H1 (cell line): Measurements from ENCODE around the gene TAS2R41.

Source experiments
- CBX5 ChIP-seq: fragments of 300-800, 300-1000 bp; sonication (generic); IDR thresholded peaks from 2 replicates; pipeline ENCODE4 v1.7.1; 2016; ENCODE audit warnings: antibody characterized with exemption, low read length, low read depth
- CHD2 ChIP-seq: IDR thresholded peaks from 2 replicates; pipeline ENCODE4 v1.6.1; 2012; ENCODE audit warnings: low read length, improper control_type of control experiment
- JUND ChIP-seq: IDR thresholded peaks from 2 replicates; pipeline ENCODE4 v1.6.1; 2011; ENCODE audit warnings: mild to moderate bottlenecking, improper control_type of control experiment, low read length
- POLR2A ChIP-seq, 2 experiments: IDR thresholded peaks; 1 replicate in 1 of 2; 2 replicates in 1 of 2; pipeline ENCODE4 v1.6.1; 2011; ENCODE audit warnings: low read depth in 2 of 2, low read length in 2 of 2, mild to moderate bottlenecking in 2 of 2; ENCODE audit errors: control extremely low read depth in 1 of 2
- POLR2AphosphoS5 ChIP-seq: IDR thresholded peaks from 2 replicates; pipeline ENCODE4 v1.6.1; 2011; ENCODE audit warnings: low read depth, low read length
- SIN3A ChIP-seq, 2 experiments: IDR thresholded peaks in 1 of 2; conservative IDR thresholded peaks in 1 of 2; 2 replicates each; pipeline ENCODE4 v1.6.1; 2011 to 2012; ENCODE audit warnings: low read length in 2 of 2, improper control_type of control experiment in 1 of 2, low read depth in 1 of 2, mild to moderate bottlenecking in 1 of 2
- TAF1 ChIP-seq: IDR thresholded peaks from 2 replicates; pipeline ENCODE4 v1.6.1; 2011; ENCODE audit warnings: mild to moderate bottlenecking, low read depth, low read length
- TCF12 ChIP-seq: IDR thresholded peaks from 2 replicates; pipeline ENCODE4 v1.6.1; 2011; ENCODE audit warnings: low read depth, mild to moderate bottlenecking, low read length
- TEAD4 ChIP-seq: IDR thresholded peaks from 2 replicates; pipeline ENCODE4 v1.6.1; 2012; ENCODE audit warnings: low read depth, low read length, inconsistent platforms, mixed read lengths
- TF ChIP-seq, protein P1 (sequence below), 3 experiments: IDR thresholded peaks; 1 replicate in 2 of 3; 2 replicates in 1 of 3; pipeline versions ENCODE4 v1.5.1 to v1.6.1; 2011; ENCODE audit warnings: low read length in 3 of 3, mild to moderate bottlenecking in 3 of 3, inconsistent platforms in 2 of 3, low read depth in 1 of 3, moderate library complexity in 1 of 3; ENCODE audit not compliant: insufficient read depth in 1 of 3; ENCODE audit errors: control extremely low read depth in 1 of 3
- TF ChIP-seq, protein P2 (sequence below): IDR thresholded peaks from 2 replicates; pipeline ENCODE4 v1.6.1; 2012; ENCODE audit warnings: low read length, inconsistent platforms
- TF ChIP-seq, protein P3 (sequence below): IDR thresholded peaks from 2 replicates; pipeline ENCODE4 v1.6.1; 2012; ENCODE audit warnings: inconsistent platforms

DNA sequence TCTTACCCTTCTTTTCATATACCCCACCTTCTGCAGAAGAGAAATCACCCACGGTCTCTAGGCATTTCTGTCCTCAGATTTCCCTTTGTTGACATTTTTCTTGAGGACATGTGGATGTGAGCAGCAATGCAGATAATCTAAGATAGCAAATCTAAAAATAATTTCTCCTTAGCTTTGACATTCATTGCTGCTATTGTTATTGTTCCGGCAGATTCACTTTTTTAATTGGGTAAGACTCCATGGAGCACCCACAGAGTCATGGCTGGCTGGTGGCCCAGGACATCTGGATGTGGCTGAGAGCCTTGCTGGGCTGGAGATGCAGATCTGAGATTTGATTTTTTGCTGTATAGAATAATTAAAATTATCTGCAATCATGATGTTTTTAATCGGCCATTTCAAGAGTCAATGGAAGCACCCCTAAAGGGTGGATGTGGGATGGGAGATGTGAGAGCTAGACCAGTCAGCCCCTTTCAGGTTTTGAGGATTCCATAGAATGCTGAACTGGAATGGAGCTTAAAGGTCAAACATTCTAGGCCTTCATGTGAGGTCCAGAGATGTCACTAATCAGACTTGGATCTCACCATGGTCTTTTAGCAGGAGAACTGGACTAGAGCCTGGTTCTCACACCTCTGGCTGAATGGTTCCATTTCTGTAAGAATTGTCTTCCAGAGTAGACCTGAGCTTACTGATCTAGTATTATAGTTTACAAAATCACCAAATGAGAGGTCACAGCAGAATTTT lies 37.5 kb downstream of the TAS2R41 start:
- TF ChIP-seq SIN3A (conservative IDR thresholded peaks at IDR 0.05 in 1 of 2, IDR thresholded peaks at IDR 0.05 in 1 of 2; ENCODE audit: low read depth in 1 of 2, low read length in 2 of 2) (no peak), CHD2 (no peak), TCF12 (no peak), TEAD4 (no peak), TAF1 (no peak), POLR2A (IDR thresholded peaks at IDR 0.05; ENCODE audit: control extremely low read depth in 1 of 2, low read depth in 2 of 2, low read length in 2 of 2) (no peak), JUND (no peak), POLR2AphosphoS5 (no peak), CBX5 (no peak)
- TF ChIP-seq, protein P1, sequence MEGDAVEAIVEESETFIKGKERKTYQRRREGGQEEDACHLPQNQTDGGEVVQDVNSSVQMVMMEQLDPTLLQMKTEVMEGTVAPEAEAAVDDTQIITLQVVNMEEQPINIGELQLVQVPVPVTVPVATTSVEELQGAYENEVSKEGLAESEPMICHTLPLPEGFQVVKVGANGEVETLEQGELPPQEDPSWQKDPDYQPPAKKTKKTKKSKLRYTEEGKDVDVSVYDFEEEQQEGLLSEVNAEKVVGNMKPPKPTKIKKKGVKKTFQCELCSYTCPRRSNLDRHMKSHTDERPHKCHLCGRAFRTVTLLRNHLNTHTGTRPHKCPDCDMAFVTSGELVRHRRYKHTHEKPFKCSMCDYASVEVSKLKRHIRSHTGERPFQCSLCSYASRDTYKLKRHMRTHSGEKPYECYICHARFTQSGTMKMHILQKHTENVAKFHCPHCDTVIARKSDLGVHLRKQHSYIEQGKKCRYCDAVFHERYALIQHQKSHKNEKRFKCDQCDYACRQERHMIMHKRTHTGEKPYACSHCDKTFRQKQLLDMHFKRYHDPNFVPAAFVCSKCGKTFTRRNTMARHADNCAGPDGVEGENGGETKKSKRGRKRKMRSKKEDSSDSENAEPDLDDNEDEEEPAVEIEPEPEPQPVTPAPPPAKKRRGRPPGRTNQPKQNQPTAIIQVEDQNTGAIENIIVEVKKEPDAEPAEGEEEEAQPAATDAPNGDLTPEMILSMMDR (IDR thresholded peaks at IDR 0.05; ENCODE audit: control extremely low read depth in 1 of 3, insufficient read depth in 1 of 3, low read depth in 1 of 3, low read length in 3 of 3), result no peak
- TF ChIP-seq, protein P2, sequence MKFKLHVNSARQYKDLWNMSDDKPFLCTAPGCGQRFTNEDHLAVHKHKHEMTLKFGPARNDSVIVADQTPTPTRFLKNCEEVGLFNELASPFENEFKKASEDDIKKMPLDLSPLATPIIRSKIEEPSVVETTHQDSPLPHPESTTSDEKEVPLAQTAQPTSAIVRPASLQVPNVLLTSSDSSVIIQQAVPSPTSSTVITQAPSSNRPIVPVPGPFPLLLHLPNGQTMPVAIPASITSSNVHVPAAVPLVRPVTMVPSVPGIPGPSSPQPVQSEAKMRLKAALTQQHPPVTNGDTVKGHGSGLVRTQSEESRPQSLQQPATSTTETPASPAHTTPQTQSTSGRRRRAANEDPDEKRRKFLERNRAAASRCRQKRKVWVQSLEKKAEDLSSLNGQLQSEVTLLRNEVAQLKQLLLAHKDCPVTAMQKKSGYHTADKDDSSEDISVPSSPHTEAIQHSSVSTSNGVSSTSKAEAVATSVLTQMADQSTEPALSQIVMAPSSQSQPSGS, result no peak
- TF ChIP-seq, protein P3, sequence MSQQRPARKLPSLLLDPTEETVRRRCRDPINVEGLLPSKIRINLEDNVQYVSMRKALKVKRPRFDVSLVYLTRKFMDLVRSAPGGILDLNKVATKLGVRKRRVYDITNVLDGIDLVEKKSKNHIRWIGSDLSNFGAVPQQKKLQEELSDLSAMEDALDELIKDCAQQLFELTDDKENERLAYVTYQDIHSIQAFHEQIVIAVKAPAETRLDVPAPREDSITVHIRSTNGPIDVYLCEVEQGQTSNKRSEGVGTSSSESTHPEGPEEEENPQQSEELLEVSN, result no peak
